GM18498 (cell line): Measurements from ENCODE around the gene NCKAP5.

Experiments used
- ATAC-seq: cut with Tn5 transposase; IDR thresholded peaks from one replicate; pipeline ENCODE4 v1.9.1; 2021; ENCODE audit warnings: mild to moderate bottlenecking, moderate library complexity; ENCODE audit not compliant: unreplicated experiment

The NCKAP5 gene

DNA sequence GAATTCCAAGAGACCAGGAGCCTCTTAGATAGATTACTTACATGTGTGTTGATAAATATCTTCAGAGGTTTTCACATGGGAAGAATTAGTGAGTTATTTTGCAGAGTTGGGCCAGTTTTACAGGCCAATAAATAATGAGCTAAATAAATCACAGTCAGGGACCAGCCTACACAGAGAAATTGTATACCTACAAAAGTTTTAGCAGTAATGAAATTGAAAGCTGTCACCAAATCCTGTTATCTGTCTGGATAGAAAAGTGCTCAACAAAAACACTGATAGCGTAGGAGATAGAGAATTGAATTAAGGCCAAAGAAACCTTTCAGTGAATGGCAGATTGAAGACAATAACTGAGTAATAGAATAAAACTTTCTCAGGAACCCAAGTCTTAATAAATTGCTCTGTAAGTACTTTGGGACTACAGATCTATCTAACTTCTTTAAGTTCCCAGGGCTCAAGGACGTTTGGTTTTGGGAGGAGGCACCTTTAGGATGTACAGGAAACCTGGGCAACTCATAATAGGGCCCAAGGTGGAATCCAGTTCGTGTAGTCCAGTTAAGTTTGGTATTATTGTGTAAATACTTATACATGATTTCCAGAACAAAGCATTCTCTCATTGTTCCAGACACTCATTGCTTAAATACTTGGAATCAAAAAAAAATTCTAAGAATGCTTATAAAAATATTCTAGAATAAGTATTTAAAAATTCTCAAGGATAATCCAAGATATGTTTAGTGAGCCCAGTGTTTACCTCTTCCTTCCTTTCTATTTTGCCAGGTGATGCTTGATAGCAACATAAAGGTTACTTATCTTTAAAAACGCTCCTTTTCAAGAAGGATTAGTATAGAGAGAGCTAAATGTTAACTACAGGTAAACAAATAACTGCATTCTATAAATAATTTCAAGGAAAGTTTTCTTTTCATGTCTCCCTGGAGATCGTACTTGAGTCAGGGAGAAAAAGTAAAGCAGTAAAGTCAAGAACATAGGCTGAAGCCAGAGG is 134.5 kb downstream of the NCKAP5 start:
- ATAC-seq = no peak

DNA sequence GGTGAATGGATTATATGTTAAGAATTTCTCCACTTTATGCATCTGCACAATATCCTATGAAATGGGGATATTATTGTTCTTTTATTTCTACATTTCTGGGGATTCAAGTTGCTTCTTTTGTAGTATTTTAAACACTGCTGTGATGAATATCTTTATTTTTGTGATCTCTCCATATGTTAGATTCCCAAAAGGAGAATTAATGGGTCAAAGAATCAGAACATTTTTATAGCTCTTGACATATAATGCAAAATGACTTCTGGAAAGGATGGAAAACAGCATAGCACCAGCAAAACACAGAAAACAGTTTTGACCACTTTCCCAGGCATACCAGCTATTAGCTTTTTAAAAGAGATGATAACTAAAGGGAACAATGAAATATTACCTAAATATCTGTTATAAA is 135.5 kb downstream of the NCKAP5 start:
- ATAC-seq = no peak

DNA sequence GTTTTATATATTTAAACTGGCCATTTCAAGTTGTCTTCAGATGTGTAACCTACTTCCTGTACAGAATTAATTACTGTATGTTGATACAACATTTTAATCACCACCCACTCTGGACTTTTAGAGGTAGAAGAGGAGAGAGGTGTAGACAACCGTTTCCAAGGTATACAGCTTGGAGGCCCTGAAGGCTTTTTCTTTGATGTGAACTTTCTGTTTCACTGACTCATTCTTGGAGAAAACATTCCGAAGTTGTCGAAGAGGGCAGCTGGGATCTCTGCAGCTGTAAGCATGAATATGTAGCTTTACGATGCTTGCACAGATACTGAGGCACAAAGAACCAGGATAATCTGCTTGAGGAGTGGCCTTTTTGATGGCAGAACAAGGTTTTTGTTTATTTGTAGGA is 137.0 kb downstream of the NCKAP5 start:
- no peak for ATAC-seq

DNA sequence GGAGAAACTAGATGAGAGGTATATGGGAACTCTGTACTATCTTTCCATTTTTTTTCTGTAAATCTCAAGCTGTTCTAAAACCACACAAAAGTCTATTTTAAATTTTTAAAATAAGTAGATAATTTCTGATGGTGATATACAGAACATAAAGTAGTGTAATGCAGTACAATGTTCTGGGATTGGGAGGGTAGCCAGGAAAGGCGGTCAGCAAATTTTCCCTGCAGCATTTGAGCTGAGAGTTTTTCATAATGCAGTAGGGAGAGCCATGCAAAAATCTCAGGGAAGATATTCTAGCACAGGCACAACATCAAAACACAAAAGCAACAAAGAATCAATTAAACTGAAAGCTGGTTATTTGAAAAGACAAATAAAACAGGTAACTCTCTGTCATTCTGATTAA is 141.5 kb downstream of the NCKAP5 start:
- no peak for ATAC-seq

DNA sequence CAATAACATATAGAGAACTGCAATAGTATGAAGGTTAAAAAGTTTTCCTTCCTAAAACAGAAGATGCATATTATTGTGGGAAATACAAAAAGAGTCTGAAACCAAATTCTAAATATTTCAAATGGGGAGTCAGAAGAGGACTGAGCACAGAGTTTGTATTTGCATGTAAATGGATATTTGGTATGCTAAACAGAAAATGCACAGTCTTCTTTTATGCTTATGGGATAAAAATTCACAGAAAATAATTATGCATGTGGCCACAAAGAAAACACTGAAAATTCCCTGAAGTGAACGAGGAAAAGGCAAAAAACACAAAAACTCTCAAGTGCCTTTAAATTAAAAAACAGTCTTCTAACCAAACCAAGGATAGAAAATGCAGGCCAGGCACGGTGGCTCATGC is 142.7 kb downstream of the NCKAP5 start:
- no peak for ATAC-seq

DNA sequence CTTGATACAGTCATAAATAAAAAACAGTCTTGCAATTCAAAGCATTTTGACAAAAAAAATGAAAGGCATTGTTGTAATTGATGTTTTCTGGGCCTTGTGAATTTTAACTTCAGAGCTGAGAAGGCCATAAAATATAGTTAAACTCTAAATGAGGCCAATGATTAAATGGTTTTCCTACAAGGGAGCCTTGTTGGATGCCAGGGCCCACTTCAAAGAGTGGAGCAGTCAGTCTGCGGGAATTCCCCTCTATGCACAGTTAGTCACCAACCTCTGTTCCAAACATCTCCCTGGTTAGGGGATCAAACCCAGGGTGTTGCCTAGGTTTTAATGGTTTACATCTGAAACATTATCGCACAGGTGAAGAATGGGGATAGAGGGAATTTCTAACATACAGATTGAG is 143.4 kb downstream of the NCKAP5 start:
- ATAC-seq = no peak

DNA sequence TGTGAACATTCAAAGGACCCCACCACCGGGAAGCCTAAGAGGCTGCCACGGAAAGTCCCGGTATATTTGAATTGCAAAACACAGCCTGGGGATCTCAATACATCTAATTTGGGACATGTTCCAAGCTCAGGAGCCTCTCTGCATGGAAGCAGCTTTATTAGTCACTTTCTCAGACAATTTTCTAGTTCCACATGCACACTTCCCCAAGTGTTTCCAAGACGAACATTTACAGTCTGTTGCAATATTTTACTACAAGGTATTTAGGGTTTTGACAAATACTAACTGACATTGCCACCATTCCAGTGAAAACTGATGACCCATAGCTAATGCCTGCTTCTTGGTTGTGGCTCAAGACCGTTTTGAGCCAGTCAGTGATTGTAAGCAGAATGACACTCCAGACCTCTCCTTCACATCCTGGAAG is 145.3 kb downstream of the NCKAP5 start:
- ATAC-seq = no peak

DNA sequence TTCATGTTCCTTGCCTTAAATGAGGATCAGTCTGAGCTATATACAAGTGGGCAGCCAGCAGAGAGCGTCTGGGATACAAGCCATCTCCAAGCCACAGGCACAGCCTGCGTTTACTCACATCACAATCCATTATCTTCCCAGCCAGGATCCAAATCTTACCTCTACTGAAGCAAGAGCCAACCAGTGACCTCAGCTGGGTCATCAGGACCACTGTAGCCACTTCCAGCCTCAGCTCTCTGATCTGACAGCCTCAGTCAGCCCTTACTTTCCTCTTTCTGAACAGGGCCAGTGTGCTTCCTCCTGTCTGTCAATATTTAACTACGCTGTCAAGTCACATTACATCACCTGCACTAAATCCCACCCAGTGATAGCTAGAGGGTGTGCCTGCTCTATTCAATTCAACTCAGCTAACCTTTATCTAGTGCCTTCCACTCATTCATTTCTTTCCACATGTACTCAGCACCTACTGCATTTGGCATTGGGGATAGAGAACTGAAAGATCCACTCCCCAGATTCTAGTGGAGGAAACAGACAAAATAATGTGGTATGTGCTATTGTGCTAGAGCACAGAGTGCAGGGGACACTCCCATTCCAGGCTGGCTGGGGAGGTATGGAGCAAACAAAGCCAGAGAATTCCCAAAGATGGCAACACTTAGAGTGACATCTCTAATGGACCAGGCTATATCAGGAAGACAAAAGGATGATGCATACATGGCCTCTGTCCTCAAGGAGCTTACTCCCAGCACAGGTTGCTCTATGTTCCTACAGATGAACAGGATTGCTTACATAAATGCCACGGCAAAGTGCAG is 146.5 kb downstream of the NCKAP5 start:
- peak; percentile 93 for ATAC-seq

DNA sequence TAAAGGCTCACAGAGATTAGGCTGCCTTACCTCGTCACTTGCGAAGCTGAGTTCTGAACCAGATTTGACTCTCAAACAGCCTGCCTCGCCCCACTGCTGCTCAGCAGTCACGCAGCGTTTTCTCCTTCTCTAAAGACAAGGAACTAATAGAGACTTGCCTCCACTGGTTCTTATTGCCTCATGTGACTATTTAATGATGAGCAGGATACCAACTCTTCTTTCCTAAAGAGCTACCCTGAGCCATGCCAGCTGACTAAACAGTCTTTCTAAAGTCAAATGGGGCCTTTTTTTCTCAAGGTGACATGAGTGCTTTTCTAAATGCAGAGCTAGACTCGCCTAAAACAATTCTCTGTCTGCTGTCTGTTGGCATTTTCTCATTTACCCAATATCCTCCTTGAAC is 147.5 kb downstream of the NCKAP5 start:
- ATAC-seq = no peak

DNA sequence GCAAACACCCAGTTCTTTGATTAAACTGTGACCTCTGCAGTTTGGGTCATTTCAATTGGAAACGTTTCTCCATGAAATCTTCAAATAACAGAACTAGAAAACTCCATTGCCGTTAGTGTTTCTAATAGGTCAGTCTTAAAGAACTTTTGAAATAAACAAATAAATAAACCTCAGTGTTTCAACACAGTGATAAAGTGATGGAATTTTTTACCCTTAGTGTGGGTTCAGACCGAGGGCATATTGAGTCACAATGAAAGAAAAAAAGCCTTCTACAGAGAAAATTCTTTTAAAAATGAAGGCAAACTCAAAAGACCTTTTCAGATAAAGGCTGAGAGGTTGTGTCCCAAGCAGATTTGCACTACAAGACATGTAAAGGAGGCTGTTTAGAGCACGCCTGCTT is 149.6 kb downstream of the NCKAP5 start:
- ATAC-seq = no peak

DNA sequence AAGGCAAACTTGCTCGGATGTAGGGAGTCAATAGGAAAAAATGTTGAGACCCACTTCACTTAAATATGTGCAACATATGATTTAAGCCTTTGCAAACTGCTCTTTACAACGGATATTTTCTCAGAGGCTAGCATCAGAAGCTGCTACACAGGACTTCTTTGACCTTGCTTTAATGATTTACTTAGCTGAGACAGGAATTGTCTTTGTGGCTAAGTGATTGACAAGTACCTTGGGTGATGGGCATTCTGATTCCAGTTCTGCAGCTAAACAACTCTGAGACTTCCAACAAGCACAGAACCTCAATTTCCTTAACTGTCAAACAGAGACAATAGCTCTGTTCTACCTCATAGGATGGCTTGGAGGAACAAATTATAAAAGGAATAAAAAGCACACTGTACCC is 150.2 kb downstream of the NCKAP5 start:
- ATAC-seq = no peak

DNA sequence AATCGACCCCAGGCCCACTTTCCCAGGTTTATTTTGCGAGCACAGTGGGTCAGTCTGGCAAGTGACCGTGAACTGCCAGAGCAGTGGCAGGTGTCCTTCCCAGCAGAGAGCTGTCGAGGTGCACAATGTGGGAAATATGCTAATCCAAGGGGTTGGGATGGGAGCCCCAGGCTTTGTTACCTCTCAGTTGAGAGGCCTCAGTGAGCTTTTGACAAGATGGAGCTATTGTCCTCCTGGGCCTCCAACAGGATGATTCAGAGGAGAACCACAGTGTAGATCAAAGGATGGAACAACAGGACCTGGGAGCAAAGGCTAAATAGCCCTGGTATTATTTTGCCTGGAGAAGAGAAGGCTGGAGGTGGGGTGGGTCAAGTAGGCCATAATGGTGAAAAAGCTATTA is 150.8 kb downstream of the NCKAP5 start:
- no peak for ATAC-seq

DNA sequence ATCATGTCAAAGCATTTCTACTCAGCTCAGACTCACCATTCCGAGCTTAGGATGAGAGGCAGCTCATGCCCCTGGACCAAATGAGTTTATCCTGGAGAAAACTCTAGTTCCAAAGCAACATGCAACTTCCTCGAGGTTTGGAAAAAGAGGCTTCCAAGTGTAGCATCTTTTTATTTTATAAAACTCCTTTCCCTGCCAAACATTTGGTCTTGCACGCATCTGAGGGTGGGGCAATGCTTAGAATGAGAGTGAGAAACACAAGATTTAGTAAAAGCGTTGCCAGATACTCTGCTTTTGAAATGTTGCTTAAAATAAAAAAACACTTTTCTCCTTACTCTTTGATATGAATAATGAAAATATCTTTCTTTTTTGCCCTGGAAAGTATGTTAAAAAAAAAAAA is 151.5 kb downstream of the NCKAP5 start:
- no peak for ATAC-seq

DNA sequence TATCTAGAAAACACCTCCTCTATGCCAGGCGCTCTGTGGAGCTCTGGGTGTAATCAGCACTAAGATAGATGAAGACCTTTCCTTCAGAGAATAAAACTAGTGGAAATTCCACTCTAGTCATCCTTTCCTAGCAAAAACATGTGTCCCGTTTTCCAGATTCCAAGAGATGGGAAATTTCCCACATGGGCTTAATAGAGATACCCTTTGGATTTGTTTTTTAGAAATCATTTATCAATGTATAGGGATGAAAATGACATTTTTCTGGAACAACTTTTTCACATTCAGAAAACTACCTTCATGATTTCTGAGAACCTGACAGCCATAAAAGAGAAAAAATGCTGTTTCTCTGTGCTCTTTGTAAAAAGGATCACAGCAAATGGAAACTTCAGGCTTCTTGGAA is 152.1 kb downstream of the NCKAP5 start:
- ATAC-seq = no peak

DNA sequence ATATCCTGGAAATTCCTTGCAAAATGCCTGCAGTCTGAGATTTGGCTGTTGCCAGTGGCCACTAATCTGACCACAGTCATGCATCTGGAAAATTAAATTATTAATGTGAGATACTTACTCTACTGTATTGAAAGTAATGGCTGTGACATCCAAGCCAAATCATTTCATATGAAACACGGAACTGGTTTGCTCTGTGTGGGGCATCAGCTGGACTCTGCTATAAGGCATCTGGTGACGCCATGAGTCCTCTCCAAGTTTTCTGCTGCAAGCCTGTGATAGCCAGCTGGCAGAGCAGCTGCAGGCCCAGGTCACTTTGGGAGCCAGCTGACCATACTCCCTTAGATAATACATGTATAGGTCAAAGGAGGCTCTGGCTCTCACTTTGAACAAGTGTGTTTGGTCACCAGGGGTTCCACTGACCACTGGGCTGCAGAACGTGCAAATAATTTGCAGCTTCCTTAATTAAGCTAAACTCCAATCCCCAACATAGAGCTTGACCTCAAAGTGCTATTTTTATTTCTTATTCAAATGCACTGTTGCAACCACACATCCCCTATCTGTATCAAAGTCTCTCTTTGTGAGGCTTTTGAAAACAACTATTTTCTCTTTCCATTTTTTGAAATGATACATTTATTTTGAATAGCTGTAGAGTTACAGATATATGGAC is 152.9 kb downstream of the NCKAP5 start:
- peak; percentile 26 for ATAC-seq

DNA sequence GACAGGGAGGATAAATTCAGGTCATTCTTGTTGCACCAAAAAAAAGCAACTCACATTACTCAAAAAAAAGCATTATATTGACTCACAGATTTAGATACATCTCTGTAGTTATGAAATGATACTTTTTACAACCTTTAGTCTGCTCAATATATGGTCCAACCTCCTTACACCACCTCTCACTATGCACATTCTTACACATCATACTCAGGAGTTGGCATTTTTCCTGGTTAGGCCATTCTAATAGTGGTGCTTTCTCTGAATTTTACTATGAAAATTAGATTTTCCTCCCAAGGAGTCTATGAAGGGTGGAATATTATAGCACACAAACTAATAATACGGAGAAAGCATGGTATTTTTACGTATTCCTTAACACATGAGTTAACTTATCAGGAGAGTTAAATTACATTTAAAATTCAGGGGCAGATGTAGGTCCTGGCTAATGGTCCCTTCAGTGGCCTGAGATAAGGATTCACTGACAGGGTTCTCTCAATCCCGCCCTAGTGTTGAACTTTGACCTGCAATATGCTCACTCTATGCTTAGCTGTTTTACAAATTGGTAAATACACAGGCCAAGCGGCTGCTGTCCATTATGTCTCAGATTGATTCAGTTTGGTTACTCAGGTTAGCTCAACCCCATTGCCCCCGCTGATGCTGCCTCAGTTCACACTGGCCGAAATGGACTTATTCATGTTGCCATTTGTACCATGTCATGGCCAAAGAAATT is 153.6 kb downstream of the NCKAP5 start:
- no peak for ATAC-seq

DNA sequence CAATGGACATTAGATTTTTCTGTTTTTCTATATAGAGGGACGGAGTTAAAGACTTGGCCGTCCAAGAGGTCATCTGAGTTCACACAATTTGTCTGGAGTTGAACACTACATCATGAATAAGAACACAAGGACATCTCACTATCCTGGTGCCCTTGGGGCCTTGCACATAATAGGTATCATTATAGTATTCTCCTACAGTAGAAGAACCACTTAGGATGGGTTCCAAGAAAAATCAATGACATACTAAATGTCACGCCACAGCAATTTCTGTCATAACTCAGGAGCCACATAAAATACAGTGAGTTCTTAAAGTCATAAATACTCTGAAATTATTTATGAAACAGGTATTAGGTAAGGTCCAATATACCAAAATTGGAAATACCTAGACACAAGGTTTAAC is 154.4 kb downstream of the NCKAP5 start:
- no peak for ATAC-seq

DNA sequence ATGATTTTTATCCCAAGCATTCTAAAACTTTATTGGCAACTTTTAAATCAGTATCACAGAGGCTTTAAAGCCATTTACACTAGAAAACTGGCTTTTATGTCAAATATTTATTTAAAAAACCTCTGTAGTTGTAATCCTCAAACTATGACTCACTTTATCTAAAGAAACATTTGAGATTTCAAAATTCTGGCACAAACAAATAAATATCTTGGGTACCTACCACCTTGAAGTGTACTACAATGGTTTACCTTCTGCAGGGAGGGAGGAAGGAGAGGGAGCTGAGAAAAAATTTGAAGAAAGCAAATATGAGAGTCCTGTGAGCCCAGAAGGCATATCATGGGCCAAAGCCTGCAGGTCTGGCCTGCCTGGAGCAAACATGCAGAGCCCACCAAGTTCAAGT is 155.6 kb downstream of the NCKAP5 start:
- no peak for ATAC-seq

DNA sequence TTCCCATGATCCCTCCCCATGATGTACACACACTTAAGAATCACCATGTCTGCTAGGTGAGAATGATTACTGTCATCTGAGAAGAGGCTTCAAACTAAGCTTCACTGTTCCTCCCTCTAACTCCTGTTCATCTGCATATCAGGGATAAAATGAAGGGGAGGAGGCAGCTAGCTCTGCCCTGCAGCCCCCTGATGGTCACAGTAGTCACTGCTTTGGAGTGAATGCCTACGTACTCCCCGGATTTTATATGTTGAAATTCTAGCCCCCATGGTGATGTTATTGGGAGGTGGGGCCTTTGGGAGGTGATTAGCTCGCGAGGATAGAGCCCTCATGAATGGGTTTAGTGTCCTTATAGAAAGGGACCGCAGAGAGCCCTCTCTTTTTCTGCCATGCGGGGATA is 156.4 kb downstream of the NCKAP5 start:
- ATAC-seq = no peak

DNA sequence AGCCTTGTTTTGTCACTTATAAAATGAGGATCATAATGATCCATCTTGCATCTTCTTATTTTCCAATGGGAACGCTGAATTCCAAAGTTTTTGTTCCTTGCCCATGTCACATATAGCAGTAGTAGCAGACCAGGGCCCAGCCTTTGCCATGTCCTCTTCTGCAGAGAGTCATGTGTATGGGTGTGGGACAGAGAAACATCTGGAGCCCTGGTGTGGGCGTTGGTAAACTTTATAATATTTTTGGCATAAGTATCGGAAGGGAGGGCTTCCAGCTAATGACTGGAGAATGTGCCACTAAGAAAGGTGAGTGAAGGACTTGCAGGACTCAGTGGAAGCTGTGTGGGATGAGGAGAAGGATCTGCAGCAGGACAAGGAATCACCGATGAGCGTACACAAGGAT is 157.2 kb downstream of the NCKAP5 start:
- no peak for ATAC-seq
